GM21423 (cell line): ENCODE results near the gene CHD6.

ENCODE experiments used
- ATAC-seq: cut with Tn5 transposase; IDR thresholded peaks from one replicate; pipeline ENCODE4 v1.9.1; 2021; ENCODE audit warnings: mild to moderate bottlenecking, moderate library complexity; ENCODE audit not compliant: unreplicated experiment

The CHD6 gene

DNA sequence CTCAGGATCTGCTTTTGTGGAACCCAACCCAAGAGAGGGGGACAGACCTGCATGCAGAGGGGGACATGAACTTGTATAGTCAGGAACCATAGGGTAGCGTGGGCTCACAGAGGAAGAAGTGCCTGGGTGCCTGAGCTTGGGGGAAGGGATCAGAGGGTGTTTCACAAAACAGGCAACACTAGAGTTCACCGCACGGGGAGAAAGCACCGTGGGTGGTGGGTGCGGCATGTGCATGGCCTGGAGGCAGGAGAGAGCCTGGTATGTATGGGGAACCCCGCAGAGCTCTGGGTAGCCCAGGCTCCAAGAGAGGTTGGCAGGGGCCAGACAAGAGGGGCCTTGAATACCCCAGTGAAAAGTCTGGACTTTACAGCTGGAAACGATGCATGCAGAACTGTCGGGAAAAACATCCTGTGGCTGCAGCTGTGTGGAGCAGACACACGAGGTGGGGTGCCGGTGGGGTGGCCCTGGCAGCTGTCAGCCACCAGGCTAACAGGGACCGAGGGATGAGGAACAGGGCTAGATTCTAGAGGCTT, 244.9 kb downstream of the CHD6 start:
- no peak for ATAC-seq

DNA sequence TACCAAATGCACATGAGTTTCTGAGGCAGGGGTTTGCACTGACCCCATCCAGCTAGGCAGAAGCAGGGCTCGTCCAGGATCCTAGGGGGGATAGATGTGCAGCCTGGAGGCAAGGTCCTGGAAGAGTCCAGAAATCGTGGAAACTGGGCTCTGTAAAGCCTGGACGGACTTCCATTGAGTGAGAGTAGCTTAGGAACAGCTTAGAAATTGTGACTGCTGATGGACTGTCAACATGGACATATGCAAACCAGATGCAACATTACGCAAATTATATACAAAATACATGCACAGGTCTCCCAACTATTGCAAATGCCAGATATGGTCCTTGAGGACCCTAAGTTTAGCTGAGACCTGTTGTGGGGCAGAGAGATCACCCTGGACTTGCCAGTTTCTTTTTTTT, 246.8 kb downstream of the CHD6 start:
- ATAC-seq: no peak

DNA sequence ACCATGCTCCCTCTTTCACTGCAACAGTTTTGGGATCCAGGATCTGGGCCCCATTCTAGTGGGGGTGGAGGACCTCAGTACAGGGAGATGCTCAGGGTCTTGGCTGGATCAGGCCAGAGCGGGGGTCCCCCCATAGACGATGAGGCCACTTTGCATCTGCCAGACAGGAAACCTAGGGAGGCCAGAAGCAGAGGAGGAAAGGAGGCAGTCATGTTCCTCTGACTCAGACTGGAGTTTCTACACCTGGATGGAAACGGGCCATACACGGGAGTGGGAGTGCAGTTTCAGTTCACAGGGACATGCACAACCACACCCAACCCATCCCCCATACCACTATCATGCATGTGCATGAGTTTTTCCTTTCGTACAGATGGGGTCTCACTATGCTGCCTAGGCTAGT, 248.0 kb downstream of the CHD6 start:
- no peak for ATAC-seq

DNA sequence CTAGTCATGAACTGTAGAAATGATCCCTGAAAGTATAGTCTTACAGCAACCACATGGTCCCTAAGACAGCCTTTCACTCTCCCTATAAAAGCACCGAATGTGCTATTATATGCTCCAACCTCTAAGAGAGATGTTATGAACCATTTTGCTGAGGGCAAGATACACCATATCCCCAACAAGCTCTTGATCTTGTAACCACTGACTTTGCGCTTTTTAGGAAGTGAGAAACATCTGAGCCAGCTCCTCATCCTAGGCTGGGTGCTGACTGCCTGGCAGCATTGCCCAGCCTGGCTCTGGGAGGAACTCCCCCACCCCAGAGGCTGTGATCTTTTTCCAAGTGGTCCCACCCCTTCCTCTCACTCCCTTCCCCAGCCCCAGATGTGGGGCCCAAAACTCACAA, 248.5 kb downstream of the CHD6 start:
- no peak for ATAC-seq

DNA sequence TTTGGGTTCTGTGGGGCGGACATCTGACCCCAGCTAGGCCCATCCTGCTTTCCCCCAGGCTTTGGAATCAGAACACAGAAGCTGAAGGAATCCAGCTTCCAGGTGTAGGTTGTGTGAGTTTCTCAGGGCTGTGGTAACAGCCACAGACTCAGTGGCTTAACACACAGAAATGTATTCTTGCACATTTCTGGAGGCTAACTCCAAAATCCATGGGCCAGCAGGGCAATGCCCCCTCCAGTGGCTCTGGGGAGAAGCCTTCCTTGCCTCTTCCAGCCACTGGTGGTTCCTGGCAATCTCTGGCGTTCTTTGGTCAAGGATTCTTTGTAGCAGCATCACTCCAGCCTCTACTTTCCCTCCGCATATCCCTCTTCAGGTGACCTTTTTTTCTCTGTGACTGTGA, 250.2 kb downstream of the CHD6 start:
- no peak for ATAC-seq

DNA sequence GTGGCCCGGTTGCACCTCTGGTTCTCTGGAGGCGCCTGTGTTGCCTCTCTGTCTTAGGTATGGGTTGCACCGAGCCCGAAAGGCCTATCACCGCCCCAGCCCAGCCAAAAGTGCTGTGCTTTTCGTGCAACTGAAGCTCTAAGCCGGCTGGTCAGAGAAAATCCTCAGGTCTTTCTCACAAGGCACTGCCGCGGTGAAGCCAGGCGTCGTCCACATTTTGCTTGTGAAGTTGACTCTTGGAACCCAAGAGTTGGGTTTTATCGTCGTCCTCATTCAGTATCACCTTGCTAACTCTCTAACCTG, 250.8 kb downstream of the CHD6 start:
- no peak for ATAC-seq

DNA sequence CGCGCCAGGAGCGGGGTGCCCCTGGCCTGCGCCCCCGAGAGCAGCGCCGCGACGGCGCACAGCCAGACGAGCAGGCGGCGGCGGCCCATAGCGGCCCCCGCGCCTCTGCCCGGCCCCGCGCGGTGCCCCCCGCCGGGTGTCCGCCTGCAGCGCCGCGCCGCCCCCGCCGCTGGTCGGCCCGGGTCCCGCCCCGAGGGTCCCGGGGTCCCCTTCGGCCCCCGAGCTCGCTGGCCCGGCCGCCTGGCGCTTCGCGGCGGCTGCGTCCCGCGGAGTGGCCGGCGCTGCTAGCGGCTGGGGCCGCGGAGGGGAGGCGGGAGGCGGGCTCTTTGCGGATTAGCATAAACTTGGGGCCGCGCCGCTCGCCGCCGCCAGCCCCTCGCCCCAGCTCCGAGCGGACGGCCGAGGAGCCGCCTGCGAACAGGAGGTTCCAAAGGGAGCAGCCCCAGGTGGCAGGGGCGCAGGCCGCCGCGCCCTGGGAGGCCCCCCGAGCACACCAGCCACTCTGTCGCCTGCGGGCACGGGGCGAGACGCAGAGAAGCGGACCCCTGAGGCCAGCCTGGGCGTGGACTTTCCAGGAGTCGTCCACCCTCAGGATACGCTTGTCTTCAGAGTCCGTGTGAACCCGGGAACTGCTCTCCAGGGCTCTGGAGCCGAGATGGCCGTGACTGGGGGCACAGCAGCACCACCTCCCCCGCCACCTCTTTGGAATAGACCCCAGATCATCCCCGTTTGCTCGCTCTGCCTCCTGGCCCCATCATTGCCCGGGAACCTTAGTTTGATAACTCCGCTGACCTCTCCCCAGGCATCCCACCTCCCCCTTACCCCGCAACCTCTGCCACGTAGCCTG, 251.4 kb downstream of the CHD6 start, which contains the start of gene EMILIN3:
Gene EMILIN3, minus strand, starts transcription at position 273 of the 847 bp plus-strand sequence. Its CDS starts 184 bp downstream, at position 89.
- ATAC-seq: no peak

DNA sequence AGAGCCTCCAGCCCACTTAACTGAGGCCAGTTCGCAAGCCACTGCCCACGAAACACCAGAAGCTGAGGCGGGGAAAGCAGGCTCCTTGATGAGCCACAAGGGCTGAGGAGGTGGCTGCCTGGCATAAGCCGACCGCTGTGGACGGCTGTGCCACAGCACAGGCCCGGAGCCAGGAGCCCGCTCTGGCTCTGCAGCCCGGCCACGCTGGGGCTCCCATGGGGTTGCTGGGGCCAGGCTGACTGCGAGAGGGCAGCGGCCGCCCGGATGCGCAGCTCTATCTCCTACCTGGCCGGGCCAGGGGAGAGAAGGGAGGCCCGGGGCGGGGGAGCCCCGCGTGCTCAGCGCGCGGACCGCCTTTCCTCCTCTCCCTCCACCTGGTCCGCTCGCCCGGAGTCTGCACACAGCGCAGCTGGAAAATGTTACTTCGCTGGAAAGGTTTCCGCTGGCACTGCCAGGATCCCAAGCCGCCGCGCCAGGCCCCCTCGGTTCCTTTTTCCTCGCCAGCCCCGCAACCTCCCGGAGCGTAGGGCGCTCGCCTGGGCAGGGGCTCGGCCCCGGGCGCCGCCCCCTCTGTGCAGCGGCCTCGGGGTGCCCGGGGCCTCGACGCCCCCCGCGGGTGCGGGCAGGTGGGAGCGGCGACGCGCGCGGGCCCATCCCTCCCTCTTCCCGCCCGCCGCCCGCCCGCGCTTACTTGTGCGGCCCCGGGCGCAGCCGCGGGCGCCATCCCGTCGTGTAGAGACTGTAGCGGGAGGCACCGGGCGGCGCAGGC, 252.2 kb downstream of the CHD6 start:
- no peak for ATAC-seq

DNA sequence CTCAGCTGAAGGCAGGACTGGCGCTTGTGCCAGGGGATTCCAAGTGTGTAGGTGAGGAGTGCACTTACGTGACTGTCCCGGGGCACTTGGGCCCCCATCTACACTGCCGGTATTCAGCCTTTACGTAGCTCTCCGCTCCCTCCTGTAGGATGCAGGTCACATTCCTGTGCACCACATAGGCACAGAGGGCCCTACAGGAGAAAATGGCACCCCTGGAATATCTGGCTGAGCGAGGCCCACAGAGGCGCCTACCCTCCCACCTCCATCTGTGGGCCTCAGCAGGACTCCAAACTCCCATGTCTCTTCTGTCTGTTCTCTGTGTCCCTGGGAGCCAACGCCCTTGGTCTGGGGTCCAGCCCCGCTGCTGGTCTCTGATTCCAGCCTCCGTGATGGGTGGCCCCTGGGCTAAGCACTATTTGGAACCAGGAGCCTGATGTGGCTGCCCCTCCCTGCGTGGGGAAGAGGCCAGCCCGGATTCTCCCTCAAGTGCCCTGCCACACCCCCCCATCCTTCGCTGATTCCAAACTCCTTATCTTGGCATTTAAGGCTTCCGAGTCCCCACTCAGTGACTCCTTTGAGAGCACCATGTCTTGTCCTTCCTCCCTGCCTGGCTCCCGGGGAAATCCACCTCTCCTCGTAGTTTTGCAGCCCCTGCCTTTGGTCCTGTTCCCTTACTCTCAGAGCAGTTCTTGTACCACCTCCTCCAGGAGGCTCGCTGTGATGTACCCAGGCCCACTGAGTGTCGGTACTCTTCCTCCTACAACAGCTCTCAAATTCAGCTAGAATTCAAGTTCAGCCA, 253.0 kb downstream of the CHD6 start:
- no peak for ATAC-seq

DNA sequence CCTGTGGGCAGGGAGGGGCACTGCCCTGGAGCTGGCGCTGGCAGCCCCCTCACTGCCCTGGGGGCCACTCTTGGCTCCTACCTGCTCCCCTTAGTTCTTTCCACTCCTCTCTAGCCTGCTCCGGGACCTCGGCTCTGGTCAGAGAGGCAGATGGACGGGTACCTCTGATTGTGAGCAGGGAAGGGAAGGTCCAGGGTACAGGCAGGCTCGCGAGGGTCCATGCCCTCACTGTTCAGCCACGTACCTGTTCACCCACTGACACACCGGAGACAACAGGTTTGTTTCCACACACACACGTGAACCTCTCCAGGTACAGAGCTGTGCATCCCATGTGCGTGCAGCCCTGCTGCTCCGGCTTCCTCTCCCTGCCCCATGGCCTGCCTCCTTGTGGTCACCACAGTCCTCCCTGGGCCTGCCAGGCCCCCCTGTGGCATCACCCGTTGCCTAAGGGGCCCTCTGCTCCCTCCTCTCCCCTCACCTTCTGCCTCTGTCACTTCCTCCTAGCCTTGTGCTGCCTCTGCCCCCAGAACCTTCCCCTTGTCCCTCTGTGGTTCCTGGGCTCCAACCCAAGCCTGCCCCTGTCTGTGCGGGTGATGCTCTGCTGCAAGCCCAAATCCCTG, 253.8 kb downstream of the CHD6 start:
- ATAC-seq: no peak

DNA sequence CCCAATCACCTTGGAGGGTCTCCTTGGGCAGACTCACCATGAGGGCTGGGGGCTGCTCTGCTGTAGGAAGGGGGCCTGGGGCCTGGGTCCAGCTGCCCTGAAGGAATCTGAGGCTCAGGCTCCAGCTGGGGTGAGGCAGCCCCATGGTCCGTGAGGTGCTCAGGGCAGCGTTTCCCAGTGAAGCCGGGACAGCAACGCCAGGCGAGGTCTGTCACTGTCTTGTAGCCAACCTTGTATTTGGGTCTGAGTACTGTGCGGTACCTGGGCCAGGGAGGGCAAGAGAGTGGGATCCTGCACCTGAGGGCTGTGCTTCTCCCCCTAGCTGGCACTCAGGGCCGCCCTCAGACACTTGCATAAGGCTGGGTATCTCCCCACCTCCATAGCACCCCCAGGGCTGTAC, 254.6 kb downstream of the CHD6 start:
- ATAC-seq: no peak

DNA sequence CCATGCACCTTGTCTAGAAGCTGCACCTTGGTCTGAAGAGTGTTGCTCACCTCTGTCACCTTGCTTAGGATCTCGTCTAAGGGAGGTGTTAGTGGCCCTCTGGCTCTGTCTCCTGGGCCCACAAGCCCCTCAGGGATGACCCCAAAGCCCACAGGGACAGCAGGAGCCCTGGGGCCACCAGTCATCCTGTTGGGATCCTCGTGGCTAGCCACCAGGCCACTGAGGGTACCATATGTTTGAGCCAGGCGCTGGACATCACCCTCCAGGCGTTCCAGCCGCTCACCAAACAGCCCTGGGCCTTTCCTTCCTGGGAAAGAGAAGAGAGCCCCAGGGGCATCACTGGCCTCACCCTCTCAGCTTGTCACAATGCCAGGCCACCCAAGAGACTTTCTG, 255.4 kb downstream of the CHD6 start:
- ATAC-seq: no peak

DNA sequence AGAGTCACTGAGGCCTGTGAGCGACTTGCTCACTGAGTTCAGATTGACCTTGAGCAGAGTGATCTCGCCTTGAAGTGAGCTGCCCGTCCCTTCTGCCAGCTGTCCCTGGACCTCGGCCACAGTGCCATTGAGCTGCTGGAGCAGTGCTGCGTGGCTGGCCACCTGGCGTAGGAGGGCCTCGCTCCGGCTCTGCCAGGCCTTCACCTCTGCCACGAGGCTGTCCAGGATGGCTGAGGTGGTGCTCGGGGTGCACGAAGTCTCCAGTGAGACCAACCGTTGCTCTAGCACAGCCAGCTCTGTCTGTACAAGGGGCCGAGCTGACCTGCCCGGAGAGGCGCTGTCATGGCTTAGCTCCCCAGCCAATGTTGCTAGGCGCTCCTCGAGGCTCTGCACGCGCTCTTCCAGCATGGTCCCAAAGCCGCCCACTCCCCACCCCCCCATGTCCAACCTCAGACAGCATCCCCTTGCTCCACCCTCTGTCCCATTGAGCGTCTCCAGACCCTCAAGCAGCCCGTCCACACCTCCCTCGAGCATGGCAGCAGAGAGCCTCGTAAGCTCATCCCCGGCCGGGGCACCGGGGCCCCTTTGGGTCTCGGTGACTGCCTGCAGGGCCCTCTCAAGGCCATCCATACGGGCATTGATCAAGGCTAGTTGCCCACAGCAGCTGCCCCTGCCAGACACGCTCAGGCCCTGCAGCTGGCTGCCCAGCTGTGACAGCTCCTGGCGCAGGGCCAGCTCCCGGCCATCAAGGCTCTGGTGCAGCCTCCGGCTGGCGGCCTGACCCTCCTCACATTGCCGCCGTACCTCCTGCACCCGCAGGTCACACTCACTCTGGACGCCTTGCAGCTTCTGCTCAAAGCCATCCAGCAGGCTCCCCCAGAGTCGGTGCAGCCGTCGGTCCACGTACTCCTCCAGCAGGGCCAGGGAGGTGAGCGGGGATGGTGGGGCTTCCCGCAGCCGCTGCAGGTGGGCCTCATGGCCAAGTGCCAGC, 256.1 kb downstream of the CHD6 start:
- no peak for ATAC-seq

DNA sequence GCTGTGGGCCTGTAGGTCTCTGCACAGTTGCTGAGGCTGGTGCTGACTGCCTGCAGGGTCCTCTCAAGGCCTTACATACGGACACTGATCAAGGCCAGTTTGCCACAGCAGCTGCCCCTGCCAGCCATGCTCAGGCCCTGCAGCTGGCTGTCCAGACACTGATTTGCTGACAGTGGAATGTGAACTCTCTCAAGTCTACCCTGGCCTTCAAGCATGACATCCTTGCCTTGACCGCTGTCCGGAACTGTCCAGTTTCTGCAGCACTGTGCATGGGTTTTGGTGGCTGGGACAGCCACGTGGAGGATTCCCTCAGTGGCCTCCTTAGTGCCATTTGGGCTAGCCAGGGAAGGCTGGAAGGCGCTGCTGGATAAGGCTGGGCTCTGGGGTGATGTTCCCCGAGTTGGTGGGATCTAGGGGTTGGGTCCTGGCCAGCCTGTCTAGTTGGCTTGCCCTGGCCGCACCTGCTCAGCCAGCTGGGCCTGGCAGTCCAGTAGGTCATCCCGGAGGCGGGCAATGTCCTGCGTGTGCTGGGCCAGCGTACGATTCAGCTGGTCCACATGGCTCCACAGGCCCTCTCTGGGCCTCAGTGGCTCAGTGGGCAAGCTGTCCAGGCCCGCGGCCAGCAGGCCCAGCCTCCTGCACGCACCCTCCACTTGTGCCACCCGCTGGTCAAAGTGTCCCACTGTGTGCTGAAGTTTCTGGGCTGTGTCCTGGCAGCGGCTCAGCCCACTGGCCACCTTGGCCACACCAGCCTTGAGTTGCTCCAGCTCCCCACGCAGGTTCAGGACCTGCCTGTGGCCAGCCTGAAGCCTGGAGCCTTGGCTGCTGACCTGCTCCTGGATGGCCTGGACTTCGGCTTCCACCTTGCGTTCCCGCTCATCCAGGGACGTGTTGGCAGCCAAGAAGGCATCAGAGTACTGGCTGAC, 257.1 kb downstream of the CHD6 start:
- no peak for ATAC-seq

DNA sequence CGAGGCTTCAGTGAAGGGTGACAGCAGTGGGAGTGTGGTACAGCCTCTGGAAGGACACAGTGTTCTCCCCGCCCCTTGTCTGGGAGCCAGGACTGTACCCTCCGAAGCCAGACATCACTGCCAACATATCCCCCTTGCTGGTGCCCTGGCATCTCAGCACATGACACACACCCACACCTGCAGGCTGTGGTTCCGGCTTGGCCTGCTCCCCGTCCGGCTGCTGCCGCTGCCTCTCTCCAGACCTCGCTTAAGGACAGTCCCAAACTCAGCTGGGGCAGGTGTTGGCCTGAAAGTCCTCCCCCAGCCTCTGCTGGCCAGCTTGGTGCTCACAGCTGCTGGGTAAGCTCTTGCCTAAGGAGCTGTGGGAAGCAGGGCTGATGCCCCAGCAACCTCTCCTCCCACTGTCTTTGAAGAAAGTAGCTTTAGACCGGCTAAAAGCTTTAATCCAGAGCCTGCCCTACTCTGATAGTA, 258.6 kb downstream of the CHD6 start:
- no peak for ATAC-seq

DNA sequence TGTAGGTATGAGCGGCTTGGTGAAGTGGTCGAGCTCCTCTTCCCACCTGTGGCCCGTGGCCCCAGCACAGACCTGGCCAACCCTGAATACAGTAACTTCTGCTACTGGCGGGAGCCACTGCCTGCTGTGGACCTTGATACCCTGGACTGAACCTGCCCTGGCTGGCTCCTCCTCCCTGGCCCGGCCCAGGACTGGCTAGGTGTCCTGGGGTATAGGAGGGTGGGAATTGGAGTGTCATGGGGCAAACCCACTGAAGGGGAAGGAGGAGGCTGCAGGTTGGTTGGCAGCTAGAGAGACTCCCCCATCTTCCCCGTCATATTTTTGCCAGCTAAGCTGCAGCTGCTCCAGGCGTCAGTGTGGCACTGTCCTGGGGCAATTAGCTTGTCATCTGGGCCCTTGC, 259.5 kb downstream of the CHD6 start:
- ATAC-seq: no peak

DNA sequence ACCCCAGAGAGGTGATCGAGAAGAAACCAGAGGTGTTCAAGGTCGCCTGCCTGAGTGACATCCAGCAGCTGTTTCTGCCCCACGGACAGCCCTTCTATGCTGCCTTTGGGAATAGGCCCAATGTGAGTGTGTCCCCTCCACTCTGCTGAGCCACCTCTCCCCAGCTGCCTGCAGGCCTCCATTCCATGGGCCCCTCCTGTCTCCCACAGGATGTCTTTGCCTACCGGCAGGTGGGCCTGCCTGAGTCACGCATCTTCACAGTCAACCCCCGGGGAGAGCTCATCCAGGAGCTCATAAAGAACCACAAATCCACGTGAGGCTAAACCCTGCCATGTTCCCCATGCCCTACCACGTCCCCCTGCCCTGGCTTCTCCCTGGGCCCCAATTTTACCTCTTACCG, 259.9 kb downstream of the CHD6 start:
- no peak for ATAC-seq

DNA sequence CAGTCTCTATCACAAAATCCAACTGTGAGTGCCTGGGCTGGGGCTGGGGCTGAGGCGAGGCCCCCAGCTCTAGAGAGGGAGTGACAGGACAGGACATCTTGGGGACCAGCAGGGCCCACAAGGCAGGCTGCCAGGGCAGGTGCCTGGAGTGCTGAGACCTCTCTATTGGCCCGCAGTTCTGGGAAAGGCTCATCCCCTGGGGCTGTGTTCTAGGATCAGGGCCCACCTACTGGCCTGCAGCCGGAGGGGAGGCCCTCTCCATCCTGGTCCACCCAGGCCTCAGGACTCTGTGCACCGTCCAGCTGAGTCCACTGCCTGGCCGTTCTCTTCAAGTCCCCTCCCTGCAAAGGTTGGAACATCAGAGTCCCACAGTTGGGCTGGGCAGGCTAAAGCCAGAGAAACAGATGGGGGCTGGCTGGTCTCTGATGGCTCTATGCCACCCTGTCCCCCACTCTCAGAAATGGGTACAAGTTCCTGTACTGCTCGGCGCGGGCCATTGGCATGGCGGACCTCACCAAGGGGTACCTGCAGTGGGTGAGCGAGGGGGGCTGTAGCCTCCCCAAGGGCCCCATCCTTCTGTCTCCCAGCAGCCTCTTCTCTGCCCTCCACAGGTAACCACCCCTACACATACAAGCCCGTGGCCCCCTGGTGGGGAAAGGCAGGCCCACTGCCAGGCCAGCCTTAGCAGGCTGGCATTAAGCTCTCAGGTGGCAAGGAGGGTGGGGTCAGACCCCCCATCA, 260.6 kb downstream of the CHD6 start:
- ATAC-seq: no peak
